RWPE2 (cell line): Measurements from ENCODE around the gene XRCC3.

Experiments used
- ATAC-seq: fragments of 200-7000 bp; cut with Tn5 transposase; 3 replicates; pipeline ENCODE4 v1.9.1; 2021; ENCODE audit warnings: low read depth
- DNase-seq: peaks from one replicate; pipeline ENCODE4 v3.0.0-alpha.2; 2020; ENCODE audit warnings: low spot score
- H3K27ac ChIP-seq: fragments of 450-650 bp; 2 replicates; pipeline ENCODE4 v1.5.1; 2017; ENCODE audit warnings: mild to moderate bottlenecking; ENCODE audit not compliant: poor library complexity, severe bottlenecking
- H3K27me3 ChIP-seq: fragments of 250-450 bp; sonication (Bioruptor Pico); 2 replicates; pipeline ENCODE4 v1.5.1; 2021; ENCODE audit warnings: mild to moderate bottlenecking, moderate library complexity; ENCODE audit not compliant: insufficient read depth, poor library complexity, severe bottlenecking
- H3K36me3 ChIP-seq: fragments of 250-450 bp; sonication (Bioruptor Pico); 2 replicates; pipeline ENCODE4 v1.5.1; 2020; ENCODE audit warnings: low read depth, mild to moderate bottlenecking, moderate library complexity
- H3K4me1 ChIP-seq: fragments of 250-450 bp; sonication (Bioruptor Pico); 2 replicates; pipeline ENCODE4 v1.5.1; 2021; ENCODE audit warnings: mild to moderate bottlenecking, moderate library complexity; ENCODE audit not compliant: insufficient read depth, poor library complexity, severe bottlenecking
- H3K4me3 ChIP-seq: fragments of 250-450 bp; sonication (Bioruptor Pico); 2 replicates; pipeline ENCODE4 v1.5.1; 2021; ENCODE audit warnings: mild to moderate bottlenecking, moderate library complexity; ENCODE audit not compliant: severe bottlenecking
- H3K9me3 ChIP-seq: fragments of 250-450 bp; sonication (Bioruptor Pico); 2 replicates; pipeline ENCODE4 v1.5.1; 2021; ENCODE audit warnings: mild to moderate bottlenecking, moderate library complexity; ENCODE audit not compliant: severe bottlenecking
- CTCF ChIP-seq: fragments of 450-650 bp; IDR thresholded peaks from one replicate; pipeline ENCODE4 v1.5.1; 2017; ENCODE audit warnings: mild to moderate bottlenecking, moderate library complexity; ENCODE audit not compliant: poor library complexity, severe bottlenecking

Gene XRCC3

GRCh38 chr14:103705118-103705503 is 10.1 kb downstream of the XRCC3 start:
- no peak for ATAC-seq
- Histone ChIP-seq H3K4me1 (no peaks in the 10 kb centered on the region), H3K9me3 (no peaks in the 10 kb centered on the region), H3K27ac (no peak overlapping the region), H3K36me3 (peaks cover 89% of the 10 kb centered on the region), H3K27me3 (no peaks in the 10 kb centered on the region), H3K4me3 (no peak overlapping the region)
- no peak for DNase-seq
- TF ChIP-seq CTCF, result no peak

- TF ChIP-seq CTCF, result no peak
- Histone ChIP-seq H3K9me3 (no peaks in the 10 kb centered on the region), H3K27me3 (no peaks in the 10 kb centered on the region), H3K27ac (no peak overlapping the region), H3K4me1 (no peaks in the 10 kb centered on the region), H3K36me3 (peaks cover 89% of the 10 kb centered on the region), H3K4me3 (no peak overlapping the region)
- ATAC-seq (no peak), DNase-seq (no peak)
Measured at GRCh38 chr14:103704708-103705107, 10.5 kb downstream of the XRCC3 start.

GRCh38 chr14:103703433-103704385 is 11.5 kb downstream of the XRCC3 start:
- no peak overlapping the region for H3K27ac ChIP-seq
- ATAC-seq (no peak), DNase-seq (no peak)
- H3K4me3 ChIP-seq, result no peak overlapping the region
- no peaks in the 10 kb centered on the region for H3K9me3 ChIP-seq
- H3K4me1 ChIP-seq, result no peaks in the 10 kb centered on the region
- peaks cover 89% of the 10 kb centered on the region for H3K36me3 ChIP-seq
- no peak for TF ChIP-seq CTCF
- no peaks in the 10 kb centered on the region for H3K27me3 ChIP-seq

GRCh38 chr14:103702497-103703432 is 12.5 kb downstream of the XRCC3 start:
- H3K4me3 ChIP-seq, result no peak overlapping the region
- H3K27me3 ChIP-seq, result no peaks in the 10 kb centered on the region
- no peaks in the 10 kb centered on the region for H3K4me1 ChIP-seq
- H3K27ac ChIP-seq, result no peak overlapping the region
- no peak for TF ChIP-seq CTCF
- no peak for DNase-seq
- H3K9me3 ChIP-seq, result no peaks in the 10 kb centered on the region
- no peak for ATAC-seq
- H3K36me3 ChIP-seq, result peaks cover 89% of the 10 kb centered on the region
